HG02763 (cell line): Measurements from ENCODE around the gene CCBE1.
"Not testable (repeated sequence)": the region's sequence is repeated elsewhere in the genome, so short reads cannot be mapped to it uniquely, and the experiment has no call there.

Source experiments
- ATAC-seq: cut with Tn5 transposase; IDR thresholded peaks from one replicate; pipeline ENCODE4 v1.9.1; 2021; ENCODE audit warnings: mild to moderate bottlenecking, moderate library complexity; ENCODE audit not compliant: unreplicated experiment

The CCBE1 gene

DNA sequence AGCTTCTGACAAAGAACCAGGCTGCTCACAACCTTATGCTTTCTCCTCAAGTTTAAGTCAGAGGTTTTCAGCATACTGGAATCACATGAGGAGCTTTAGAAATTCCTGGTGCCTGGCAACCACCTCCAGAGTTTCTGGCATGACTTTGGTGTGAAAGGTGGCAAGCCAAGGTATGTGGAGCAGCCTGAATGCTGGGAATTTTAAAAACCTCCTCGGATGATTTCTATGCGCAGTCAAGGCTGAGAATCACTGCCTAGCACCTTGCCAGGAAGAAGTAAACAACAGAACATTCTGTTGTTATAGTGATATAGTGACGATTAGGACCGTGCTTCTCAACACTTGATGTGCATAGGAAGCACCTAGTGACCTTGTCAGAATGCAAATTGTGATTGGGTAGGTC, 11.7 kb downstream of the CCBE1 start:
- no peak for ATAC-seq

DNA sequence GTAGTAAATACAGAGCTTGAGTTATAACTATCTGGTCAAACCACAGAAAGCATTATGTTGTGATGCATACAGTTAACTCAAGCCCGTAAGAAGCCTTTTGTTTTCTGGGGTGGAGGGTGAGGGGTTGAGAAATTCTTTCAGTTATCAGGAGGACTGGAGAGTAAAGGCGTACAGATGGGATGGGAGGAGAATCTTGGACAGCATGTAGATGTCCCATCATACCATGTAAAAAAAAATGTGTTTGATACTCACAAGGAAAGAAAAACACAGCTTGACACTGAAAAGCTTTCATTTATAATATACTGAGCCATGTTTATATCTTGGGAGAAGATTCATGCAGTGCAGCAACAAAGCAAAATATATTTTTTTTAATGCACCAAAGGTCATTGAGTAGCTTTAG, 12.4 kb downstream of the CCBE1 start:
- ATAC-seq = no peak

DNA sequence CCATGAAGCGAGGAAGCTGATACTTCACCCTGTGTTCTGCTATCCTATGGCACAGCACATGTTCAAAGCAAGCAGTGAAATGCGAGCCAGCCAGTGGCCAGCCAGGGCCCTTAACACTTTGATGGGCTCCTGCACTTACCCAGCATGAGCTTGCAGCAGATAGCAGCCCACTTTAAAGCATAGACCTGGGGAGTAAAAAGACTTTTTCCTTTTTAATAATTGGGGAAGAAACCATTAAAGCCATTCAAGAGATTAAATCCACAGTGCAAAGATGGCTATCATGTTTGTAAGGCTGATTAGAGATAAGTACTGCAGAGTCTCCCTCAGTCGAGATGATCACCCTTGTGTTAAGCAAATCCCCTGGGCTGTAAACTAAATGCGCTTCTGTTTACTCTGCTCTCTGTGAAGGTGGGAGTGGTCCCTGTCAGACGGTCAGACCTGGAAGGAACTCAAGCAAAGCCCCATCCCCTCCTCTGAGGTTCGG, 15.7 kb downstream of the CCBE1 start:
- ATAC-seq = no peak

DNA sequence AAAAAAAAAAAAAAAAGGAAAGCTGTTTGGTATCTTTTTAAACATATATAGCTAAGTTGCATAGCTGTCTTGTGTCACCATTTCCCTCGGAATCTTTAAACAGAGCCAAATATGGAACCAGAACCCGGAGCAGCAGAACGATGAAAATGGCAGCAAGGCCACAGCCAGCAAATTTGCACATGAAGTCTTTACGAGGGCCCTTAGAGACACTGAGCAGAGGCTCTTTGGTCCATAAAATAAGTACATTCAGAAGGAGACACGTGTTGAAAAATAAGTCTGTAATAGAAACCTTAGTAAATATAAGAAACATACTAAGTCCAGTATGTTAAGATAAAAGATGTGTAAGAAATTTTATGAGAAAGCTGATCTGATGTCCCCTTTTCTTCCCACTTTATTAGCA, 16.2 kb downstream of the CCBE1 start:
- ATAC-seq = no peak

DNA sequence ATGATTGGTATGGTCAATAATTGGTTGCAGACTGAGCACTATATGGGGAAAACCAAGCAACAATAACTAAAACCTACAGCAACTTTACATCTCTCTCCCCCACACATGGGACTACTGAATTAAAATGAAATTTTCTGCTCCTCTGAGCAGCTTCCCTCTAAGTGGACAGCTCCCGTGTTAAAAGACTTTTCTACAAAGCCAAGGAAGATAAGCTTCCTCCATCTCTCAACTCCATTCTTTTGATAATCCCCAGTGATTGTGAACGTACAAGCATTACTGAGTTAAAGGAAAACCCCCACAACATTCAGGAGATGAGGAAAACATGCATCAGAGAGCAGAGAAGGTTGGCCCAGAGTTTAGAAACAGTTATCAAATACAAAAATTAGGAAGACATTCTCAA, 21.9 kb downstream of the CCBE1 start:
- no peak for ATAC-seq

DNA sequence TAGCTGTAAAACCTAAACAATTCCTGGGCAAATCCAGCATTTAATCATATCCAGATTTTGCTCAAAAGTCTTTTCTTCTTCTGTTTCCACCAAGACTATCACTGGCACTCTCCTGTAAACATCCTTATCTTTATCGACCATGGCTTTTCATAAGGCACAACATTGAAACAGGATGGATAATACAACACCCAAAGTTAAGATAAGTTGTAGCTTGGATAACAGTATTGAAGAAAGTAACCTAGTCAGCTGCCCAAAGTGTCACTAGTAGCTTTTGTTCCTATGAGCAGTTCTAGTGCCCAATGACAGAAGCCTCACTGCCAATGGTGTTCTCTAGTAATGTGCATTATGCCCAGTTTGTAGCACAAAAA, 22.3 kb downstream of the CCBE1 start:
- ATAC-seq = no peak

DNA sequence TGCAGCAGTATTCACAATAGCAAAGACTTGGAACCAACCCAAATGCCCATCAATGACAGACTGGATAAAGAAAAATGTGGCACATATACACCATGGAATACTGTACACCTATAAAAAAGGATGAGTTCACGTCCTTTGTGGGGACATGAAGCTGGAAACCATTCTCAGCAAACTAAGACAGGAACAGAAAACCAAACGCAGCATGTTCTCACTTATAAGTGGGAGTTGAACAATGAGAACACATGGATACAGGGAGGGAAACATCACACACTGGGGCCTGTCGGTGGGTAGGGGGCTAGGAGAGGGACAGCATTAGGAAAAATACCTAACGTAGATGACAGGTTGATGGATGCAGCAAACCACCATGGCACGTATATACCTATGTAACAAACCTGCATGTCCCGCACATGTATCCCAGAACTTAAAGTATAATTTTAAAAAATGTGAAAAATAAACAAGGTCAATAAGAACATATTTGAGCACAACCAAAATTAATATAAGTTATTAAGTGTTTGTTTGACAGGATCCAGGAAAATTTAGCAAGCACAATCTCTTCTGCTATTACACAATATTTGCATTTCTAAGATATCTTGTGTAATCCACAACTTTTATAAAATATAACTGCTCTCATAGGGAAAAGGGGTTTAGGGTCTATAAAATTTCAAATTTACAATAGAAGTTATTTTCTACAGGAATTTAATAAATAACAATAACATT, 22.9 kb downstream of the CCBE1 start:
- no peak for ATAC-seq

DNA sequence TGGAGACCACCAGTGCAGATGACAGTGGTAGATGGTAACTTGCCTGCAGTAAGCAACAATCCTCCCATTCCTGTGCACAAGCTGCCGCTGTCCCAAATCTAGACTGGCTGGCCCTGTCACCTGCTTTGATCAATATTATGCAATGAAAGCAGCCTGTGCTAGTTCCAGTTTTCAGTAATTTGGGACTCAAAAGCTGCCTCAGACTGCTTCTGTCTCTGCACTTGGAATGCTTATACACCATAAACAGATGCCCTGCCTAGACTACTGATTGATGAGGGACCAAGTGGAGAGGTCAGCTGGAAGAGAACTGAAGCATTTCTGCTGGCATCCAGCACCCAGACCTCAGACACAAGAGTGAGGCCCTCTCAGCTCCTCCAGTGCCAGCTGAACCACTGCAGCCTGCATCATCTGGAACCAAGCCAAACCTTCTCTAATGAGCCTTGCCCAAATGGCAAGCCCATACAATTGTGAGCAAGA, 24.9 kb downstream of the CCBE1 start:
- no peak for ATAC-seq

DNA sequence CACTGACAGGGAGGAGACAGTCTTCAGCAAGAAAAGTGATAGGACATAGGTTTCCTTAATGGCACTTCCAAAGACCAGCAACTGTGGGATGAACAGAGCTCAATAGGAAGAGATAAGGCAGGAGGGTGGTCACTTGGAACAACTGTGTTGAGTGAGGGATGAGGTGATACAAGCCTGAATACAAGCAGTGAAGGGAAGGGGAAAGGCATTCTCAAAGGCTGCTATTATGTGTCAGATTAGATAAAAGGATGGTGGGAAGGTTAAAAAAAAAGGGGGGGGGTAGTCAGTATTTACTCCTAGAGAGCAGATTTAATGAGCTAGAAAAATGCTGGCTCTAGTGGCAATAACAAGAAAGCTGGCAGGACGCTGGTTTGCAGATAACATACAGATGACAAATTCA, 25.7 kb downstream of the CCBE1 start:
- no peak for ATAC-seq

DNA sequence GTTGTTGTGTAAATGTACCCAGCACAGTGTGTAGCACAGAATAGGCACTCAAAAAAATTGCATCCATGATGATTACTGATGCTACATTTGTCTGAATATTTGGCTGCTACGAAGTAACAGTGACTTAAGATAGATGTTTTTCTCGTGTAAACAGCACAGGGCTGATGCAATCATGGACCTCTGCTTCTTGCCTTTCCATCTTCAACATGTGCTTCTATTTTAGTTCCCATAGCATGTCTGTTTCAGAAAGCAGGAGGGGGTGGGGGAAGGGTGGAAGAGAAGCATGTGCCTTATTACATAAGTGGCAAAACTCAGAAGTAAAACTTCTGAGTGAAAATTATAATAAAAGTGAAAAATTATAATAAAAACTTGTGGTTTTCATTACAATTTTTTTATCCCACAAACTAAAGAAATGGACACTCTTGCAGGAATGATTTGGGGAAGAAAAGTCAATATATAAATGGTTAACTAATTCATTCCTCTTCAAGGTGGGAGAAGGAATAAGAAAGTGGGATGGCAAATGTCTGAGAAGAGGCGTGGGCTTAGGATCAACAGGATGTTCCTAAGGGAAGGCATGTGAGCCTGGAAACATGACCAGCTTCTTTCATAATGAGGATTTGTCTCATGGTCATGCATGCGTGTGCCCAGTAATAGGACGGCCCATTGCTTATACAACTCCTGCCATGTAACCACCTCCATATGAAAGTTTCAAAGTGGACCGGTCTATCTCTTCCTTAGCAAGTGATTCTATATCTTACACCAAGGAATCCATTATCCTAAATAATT, 27.2 kb downstream of the CCBE1 start:
- no peak for ATAC-seq

DNA sequence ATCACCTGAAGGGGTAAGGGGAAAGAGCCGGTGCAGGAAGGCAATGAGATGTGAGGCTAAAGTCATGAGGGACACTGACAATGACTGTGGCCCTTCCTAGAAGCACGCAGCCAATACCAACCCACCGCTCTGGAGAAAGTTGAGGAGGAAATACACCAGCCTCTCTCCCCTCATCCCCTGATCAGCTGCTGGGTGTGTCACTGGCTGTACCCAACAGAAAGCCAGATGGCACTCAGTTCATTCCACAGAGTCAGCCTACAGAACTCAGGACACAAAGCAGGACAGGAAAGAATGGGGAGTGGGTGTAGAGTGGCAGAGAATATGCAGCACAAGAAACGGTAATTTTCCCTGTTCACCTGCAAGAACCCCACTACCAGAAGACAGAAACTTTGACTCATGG, 29.7 kb downstream of the CCBE1 start:
- no peak for ATAC-seq

DNA sequence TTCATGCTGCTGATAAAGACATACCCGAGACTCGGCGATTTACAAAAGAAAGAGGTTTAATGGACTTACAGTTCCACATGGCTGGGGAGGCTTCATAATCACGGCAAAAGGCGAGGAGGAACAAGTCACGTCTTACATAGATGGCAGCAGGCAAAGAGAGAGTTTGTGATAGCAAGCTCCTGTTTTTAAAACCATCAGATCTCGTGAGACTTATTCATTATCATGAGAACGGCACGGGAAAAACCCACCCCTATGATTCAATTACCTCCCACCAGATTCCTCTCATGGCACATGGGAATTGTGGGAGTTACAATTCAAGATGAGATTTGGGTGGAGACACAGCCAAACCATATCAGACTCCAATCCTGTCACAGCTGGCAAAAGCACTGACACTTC, 31.2 kb downstream of the CCBE1 start:
- ATAC-seq = not testable (repeated sequence)

DNA sequence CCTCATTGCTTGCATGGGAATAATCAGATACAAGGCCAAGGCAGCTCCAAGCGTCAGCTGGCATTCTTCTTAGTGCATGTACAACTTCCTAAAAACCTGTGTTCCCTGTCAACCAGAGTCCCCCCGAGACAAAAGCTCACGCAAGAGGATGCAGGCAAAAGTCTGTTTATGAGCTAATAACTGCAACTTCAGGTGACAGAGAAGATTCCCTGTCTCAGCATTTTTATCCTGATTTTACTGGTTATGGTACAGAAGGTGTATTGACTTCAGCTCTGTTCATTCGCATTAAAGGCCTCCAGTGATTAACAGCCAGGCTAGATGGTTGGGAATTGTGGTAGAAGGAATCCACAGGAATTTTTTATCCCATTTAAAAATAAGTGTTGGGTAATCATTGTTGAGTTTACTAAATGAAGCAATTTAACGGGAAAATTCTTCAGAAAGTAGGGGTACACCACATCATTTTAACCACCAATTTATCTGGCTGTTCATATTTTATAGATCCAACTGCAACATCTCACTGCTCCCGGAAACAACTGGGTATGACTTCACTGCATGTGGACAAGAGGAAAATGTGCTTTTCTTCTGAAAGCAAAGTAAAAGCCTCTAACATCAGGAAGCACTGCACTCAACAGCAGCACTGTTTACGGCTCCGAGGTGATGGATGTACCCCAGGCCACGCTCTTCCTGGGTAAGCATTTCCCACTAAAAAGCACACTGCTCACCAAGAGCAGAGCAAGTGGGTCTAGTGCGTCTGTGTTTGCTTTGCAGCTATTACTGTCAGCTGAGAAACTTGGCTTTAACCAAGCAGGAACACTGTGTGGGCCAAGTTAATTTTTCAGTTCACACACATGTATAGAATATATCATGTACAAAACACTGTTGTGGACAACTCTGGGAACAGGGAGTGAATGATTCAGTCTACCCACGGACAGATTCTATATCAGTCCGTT, 31.9 kb downstream of the CCBE1 start:
- no peak for ATAC-seq

DNA sequence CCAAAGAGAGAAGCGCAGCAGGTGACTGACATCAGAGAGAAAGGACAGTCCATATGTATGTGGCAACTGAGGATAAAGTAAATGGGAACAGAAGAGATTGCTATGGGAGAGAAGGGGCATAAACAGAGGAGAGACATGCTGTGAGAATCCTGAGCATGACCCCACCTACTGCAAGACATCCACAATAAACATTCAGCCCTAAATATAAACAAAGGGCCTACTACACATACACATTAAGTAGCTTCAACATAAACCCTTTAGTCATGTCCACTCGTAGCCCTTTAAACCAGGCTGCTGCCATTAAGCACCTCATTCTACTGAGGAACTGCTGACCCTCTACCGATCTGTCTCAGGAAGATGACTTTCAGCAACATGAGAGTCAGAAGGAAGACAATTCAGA, 32.9 kb downstream of the CCBE1 start:
- no peak for ATAC-seq

DNA sequence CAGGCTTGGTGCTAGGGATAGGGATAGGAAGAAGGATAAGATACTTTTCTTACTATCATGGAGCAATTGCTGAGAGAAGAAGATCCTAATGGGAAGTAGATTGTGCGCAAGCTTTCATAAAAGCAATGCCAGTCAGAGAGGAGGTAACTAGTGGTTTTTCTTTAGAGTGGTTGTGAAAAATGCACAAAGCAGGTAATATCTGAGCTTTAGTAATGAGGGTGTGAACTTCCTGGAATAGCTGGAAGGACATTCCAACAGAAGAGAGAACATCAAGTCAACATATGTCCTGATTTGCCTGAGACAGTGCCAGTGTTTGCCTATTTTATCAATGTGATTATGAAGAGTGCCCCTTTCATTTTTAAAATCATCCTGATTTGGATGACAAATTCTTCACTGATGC, 34.1 kb downstream of the CCBE1 start:
- ATAC-seq = no peak

DNA sequence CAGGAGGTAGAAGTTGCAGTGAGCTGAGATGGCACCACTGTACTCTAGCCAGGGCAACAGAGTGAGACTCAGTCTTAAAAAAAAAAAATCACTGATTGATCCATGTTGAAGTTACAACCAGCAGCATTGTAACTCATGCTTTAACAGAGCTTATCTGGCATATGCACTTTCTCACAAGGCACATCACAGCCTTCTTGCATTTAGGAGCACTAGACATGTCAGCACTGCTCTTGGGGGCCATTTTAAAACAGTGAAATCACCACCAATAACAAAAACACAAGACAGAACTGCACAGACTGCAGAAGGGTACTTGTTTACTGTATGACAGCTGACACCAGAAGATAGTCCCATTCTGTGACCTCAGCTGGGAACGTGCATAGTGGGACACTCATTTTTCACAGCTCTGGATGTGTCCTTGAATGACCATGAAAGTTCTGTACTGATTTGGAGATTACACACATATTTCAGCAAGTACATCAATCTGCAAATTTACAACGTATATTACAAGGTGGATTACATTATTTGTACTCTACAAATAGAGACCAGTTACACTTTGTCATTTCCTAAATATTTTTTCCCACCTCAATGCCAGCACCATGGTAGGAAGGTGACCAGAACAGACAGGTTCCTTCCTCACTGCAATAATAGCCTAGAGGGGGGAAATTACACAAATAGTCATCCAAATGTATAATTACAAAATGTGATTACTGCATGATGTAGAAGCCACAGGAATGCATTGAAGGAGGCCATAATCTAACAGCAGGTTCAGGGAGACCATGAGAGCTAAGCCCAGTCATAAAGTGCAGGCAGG, 35.1 kb downstream of the CCBE1 start:
- no peak for ATAC-seq

DNA sequence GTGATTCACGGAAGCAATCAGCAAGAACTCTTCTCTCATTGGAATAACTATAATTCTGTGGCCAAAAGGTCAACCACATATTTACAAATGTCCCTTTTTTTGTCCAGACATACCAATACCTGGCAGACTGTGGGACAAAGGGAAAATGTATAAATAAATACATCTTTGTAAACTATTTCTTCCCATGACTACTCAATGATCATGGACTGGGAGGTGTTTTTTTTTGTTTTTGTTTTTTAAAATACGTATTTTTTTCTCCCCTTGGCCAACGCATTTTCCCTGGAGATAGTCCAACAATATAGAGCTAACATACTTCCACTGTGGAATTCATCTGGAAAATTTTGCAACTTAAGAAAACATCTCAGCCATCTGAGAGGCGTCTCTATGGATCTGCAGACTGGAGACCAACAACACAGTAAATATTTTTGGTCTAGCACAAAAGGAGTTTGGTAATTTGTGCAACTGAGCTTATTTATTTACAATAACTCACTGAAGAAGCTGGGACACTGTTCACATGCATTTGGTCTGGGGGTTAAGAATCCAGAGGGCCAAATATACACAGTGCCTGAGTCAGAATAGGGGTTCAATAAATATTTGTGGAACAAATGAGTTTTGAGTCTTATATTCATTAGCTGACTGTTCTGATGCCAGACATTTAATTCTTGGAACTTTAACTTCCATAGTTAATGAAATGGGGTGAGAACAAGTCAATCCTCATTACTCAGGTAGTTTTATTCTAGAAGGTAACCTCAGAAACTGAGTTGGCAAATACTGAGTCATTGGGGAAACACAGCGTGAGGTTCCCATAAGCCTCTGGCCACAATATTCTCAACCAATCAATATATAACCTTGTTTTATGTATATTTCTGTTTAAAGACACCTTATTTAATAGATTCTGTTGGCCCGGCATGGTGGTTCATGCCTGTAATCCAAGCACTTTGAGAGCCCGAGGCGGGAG, 36.2 kb downstream of the CCBE1 start:
- no peak for ATAC-seq

DNA sequence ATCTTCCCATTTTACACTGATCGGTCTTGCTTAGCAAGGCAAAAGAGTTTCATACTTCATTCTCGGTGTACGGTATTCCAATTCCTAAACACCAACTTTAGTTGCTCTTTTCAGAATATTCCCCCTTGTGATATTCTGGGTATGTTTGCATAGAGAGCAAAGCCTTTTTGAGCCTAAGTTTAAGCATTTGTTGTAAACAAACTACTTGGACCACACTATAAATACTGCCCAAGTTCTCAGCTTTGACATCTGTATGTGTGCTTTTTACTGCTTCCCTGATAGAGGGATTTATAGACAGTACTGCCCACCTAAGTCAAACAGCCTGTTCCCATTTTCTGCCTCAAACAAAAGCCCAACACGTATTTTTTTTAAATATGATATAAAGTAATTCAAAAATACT, 36.9 kb downstream of the CCBE1 start:
- ATAC-seq = no peak

DNA sequence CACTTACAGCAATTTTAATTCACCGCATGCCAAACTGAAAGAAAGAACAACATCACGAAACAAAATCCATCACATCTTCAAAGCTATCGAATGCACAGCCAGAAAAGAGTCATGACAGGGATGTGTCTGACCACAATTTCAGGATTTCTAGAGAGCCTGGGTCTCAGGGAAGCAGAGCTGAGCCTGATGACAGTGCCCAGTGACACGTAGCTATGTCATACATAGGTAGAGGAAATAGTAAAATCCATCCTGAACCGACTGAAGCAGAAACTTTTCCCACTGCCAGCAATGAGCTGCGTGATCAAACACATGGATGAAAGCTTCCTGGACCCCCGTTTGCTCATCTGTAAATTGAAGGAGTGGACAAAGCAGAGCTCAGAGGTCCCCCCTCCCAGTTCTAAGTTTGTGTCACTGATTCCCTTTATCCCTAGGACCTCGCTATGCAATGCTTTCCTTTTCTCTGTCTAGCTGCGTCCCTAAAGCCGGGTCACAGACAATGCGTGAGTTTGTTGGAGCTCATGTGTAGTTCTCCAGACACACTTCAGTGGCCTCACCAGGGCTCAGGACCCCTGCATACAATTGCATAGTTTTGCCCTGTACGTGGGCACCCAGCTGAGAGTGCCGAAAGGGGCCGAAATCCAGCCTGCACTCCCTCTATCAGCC, 37.6 kb downstream of the CCBE1 start:
- no peak for ATAC-seq
